GM13977 (cell line): ENCODE data around the gene WDR36.

Source experiments
- DNase-seq: peaks from one replicate; pipeline ENCODE4 v3.0.0; 2012; ENCODE audit warnings: low spot score
- CTCF ChIP-seq: IDR thresholded peaks from 2 replicates; pipeline ENCODE4 v1.5.1; 2012; ENCODE audit warnings: mild to moderate bottlenecking, control low read depth; ENCODE audit not compliant: insufficient read depth; ENCODE audit errors: extremely low read depth, missing control alignments
- in situ Hi-C: fragments of 300-500 bp; cut with MboI; formaldehyde crosslinking; loops from one replicate; pipeline ENCODE4 v1.12.0; 2022; ENCODE audit warnings: low sequenced_read_pairs, low pct_unique_long_range_greater_than_20kb, mixed read lengths, inconsistent platforms; ENCODE audit not compliant: unreplicated experiment

WDR36 gene

GRCh38 chr5:111116550-111116949, 24.4 kb downstream of the WDR36 start:
- DNase-seq = no peak
- in situ Hi-C loops = loop anchor here (25.0 kb wide), 1 partner anchor 354 kb away; no protein-coding TSS in a partner anchor
- no peak for TF ChIP-seq CTCF

GRCh38 chr5:111117136-111117535, 25.0 kb downstream of the WDR36 start:
- in situ Hi-C loops = loop anchor here (25.0 kb wide), 1 partner anchor 355 kb away; no protein-coding TSS in a partner anchor
- no peak for TF ChIP-seq CTCF

GRCh38 chr5:111119221-111119620, 27.1 kb downstream of the WDR36 start:
- in situ Hi-C loops = loop anchor here (25.0 kb wide), 1 partner anchor 357 kb away; no protein-coding TSS in a partner anchor
- no peak for DNase-seq
- TF ChIP-seq CTCF = no peak

More at GRCh38 chr5:111117136-111117535, 25.0 kb downstream of the WDR36 start:
- DNase-seq = no peak

GRCh38 chr5:111119856-111120255, 27.7 kb downstream of the WDR36 start:
- DNase-seq = no peak
- in situ Hi-C loops = loop anchor here (25.0 kb wide), 1 partner anchor 358 kb away; no protein-coding TSS in a partner anchor
- no peak for TF ChIP-seq CTCF

GRCh38 chr5:111120911-111121310, 28.8 kb downstream of the WDR36 start:
- TF ChIP-seq CTCF = no peak
- no peak for DNase-seq
- in situ Hi-C loops = loop anchor here (25.0 kb wide), 1 partner anchor 359 kb away; no protein-coding TSS in a partner anchor

- no peak for TF ChIP-seq CTCF
- no peak for DNase-seq
- in situ Hi-C loops = loop anchor here (25.0 kb wide), 1 partner anchor 360 kb away; no protein-coding TSS in a partner anchor
These were observed 29.8 kb downstream of the WDR36 start for GRCh38 chr5:111121926-111122325.
